Keratinocyte (primary cell): Measurements from ENCODE around the gene SND1.

Experiments used
- EZH2 ChIP-seq: IDR thresholded peaks from one replicate; pipeline ENCODE4 v1.6.1; 2012; ENCODE audit warnings: inconsistent platforms, mild to moderate bottlenecking, low read length, moderate library complexity
- TF ChIP-seq, protein P1 (sequence below), 3 experiments: IDR thresholded peaks in 1 of 3; conservative IDR thresholded peaks in 1 of 3; optimal IDR thresholded peaks in 1 of 3; 2 replicates in 2 of 3; 3 replicates in 1 of 3; pipeline versions ENCODE3 to v1.5.1; 2011; ENCODE audit warnings: low read length in 3 of 3, mild to moderate bottlenecking in 3 of 3, moderate library complexity in 2 of 3, control low read depth in 1 of 3, inconsistent platforms in 1 of 3; ENCODE audit not compliant: insufficient read depth in 2 of 3; ENCODE audit errors: extremely low read depth in 1 of 3

DNA sequence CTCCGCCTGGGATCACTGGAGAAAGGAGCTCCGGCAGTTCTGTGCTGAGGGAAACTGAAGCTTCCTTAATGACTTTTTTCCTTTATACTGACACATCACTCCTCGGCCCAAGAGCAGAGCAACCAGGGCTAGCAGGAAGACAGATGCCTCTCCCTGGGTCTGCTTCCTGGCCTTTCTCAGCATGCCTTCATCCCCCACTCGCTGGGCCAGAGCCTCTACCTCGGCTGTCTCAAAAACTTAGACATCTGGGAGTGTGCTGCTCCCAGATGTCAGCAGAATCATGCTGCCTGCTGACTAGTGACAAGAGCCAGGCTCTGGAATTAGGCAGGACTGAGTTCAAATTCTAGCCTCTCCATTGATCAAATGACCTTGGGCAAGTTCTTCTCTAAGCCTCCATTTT lies 403.6 kb downstream of the SND1 start:
- TF ChIP-seq EZH2 = no peak
- TF ChIP-seq, protein P1, sequence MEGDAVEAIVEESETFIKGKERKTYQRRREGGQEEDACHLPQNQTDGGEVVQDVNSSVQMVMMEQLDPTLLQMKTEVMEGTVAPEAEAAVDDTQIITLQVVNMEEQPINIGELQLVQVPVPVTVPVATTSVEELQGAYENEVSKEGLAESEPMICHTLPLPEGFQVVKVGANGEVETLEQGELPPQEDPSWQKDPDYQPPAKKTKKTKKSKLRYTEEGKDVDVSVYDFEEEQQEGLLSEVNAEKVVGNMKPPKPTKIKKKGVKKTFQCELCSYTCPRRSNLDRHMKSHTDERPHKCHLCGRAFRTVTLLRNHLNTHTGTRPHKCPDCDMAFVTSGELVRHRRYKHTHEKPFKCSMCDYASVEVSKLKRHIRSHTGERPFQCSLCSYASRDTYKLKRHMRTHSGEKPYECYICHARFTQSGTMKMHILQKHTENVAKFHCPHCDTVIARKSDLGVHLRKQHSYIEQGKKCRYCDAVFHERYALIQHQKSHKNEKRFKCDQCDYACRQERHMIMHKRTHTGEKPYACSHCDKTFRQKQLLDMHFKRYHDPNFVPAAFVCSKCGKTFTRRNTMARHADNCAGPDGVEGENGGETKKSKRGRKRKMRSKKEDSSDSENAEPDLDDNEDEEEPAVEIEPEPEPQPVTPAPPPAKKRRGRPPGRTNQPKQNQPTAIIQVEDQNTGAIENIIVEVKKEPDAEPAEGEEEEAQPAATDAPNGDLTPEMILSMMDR (optimal IDR thresholded peaks at IDR 0.05 in 1 of 3, IDR thresholded peaks at IDR 0.05 in 1 of 3, conservative IDR thresholded peaks at IDR 0.05 in 1 of 3; ENCODE audit: extremely low read depth in 1 of 3, insufficient read depth in 2 of 3, low read length in 3 of 3) = no peak
